ENCODE data around the gene RBMY1D. TPM values are rescaled to one million over a fixed set of nuclear protein-coding genes. Genes with fewer than 3 reads are reported as not detected.
"Not testable (repeated sequence)": the region's sequence is repeated elsewhere in the genome, so short reads cannot be mapped to it uniquely, and the experiment has no call there.

RBMY1D gene
- total RNA-seq (2014; rRNA removed; shearing (Covaris generic)), result not detected in 2 replicates
- not detected in 2 replicates for polyA plus RNA-seq (2016; fragmentation: Nextera tagmentation; extraction: Ambion mirVana)
- long read RNA-seq, result 0 reads

DNA sequence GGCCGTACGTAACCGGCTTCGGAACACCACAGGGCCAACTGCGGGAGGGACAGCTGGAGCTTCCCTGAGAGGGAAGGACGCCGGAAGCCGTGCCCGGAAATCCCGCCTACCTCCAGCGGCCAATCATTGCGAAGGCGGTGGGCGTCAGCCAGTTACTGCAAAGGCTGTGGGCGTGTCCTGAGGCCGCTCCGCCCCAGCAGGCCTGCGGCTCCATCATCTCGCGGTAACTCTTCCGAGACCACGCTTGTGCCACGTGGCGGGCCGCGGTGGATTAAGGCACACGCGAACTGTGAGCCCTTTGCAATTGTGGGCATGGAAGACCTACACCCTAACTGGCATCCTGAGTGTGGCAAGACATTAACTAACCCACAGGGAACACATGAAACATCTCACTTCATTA lies at the start of gene RBMY1D:
RBMY1D (minus strand) TSS at position 101 of the 400 bp plus-strand sequence. CDS start 2,013 bp downstream, outside the sequence.
- not testable (repeated sequence) for H4K20me1 ChIP-seq (replicated peaks; ENCODE audit: insufficient read depth); H3K9me2 ChIP-seq (ENCODE audit: insufficient read depth); H3K27ac Mint-ChIP-seq; ATAC-seq; H2AFZ ChIP-seq; H3K4me3 ChIP-seq; H3K4me3 Mint-ChIP-seq; H3K4me1 ChIP-seq (ENCODE audit: insufficient read depth); H3K9me3 Mint-ChIP-seq; H3K79me2 ChIP-seq (replicated peaks; ENCODE audit: insufficient read depth); H3K27me3 ChIP-seq (ENCODE audit: insufficient read depth); H3K4me2 ChIP-seq; H3K4me1 Mint-ChIP-seq; DNase-seq (ENCODE audit: low spot score); H3K36me3 Mint-ChIP-seq (ENCODE audit: low read depth); H3K27ac ChIP-seq (ENCODE audit: low read depth); H3K36me3 ChIP-seq (ENCODE audit: insufficient read depth); H3F3A ChIP-seq (replicated peaks; ENCODE audit: low read depth); H3K27me3 Mint-ChIP-seq (ENCODE audit: insufficient read depth, low read depth, poor library complexity)

DNA sequence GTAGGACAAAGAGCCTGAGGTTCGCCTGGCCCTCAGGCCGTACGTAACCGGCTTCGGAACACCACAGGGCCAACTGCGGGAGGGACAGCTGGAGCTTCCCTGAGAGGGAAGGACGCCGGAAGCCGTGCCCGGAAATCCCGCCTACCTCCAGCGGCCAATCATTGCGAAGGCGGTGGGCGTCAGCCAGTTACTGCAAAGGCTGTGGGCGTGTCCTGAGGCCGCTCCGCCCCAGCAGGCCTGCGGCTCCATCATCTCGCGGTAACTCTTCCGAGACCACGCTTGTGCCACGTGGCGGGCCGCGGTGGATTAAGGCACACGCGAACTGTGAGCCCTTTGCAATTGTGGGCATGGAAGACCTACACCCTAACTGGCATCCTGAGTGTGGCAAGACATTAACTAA lies 23.6 kb upstream of the RBMY1D start, which contains the start of gene RBMY1E:
RBMY1E (minus strand) TSS at position 101 of the 400 bp plus-strand sequence. CDS start 1,978 bp downstream, outside the sequence.
- not testable (repeated sequence) for H3K27ac Mint-ChIP-seq; H3K36me3 ChIP-seq (ENCODE audit: insufficient read depth); H3K79me2 ChIP-seq (replicated peaks; ENCODE audit: insufficient read depth); H3K4me1 Mint-ChIP-seq; H3K4me3 ChIP-seq; H3K36me3 Mint-ChIP-seq (ENCODE audit: low read depth); H3K27me3 ChIP-seq (ENCODE audit: insufficient read depth); ATAC-seq; H3K4me1 ChIP-seq (ENCODE audit: insufficient read depth); H4K20me1 ChIP-seq (replicated peaks; ENCODE audit: insufficient read depth); DNase-seq (ENCODE audit: low spot score); H3K27me3 Mint-ChIP-seq (ENCODE audit: insufficient read depth, low read depth, poor library complexity); H3F3A ChIP-seq (replicated peaks; ENCODE audit: low read depth); H3K9me3 Mint-ChIP-seq; H3K27ac ChIP-seq (ENCODE audit: low read depth); H2AFZ ChIP-seq; H3K9me2 ChIP-seq (ENCODE audit: insufficient read depth); H3K4me3 Mint-ChIP-seq; H3K4me2 ChIP-seq

DNA sequence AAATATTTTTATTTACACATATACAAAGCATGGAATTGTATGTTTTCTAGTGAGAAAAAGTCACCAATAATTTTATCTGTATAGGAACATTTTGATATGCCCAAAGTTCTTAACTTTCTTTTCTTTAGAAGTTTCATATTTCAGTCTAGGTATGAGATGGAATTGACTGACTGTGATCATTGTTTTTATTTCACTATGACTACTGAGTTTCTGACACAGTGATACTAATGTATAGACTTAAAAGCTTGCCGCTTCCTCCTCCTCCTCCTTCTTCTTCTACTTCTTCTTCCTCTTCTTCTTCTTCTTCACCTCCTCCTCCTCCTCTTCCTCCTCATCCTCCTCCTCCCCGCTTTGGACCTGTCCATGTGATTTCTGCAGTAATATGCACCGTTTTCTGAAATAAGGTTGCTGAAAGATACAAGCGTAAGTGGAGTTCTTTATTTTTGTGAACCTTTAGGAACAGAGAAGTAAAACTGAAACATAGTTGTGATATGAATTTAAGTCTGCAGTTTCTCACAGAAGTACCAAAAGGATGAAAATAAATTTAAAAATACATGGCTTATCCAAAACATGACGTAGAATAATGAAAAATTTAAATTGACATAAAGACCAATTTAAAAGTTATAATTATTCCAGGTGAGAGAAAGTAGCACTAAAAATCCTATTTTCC lies 24.8 kb downstream of the RBMY1D start:
- not testable (repeated sequence) for H3K27me3 Mint-ChIP-seq (ENCODE audit: insufficient read depth, low read depth, poor library complexity); H3K4me1 ChIP-seq (ENCODE audit: insufficient read depth); H3K79me2 ChIP-seq (replicated peaks; ENCODE audit: insufficient read depth); ATAC-seq; H3K27me3 ChIP-seq (ENCODE audit: insufficient read depth); H3F3A ChIP-seq (replicated peaks; ENCODE audit: low read depth); H3K27ac Mint-ChIP-seq; H4K20me1 ChIP-seq (replicated peaks; ENCODE audit: insufficient read depth); H3K4me3 ChIP-seq; H3K4me1 Mint-ChIP-seq; H3K9me3 Mint-ChIP-seq; DNase-seq (ENCODE audit: low spot score); H3K27ac ChIP-seq (ENCODE audit: low read depth); H3K36me3 Mint-ChIP-seq (ENCODE audit: low read depth); H3K4me3 Mint-ChIP-seq; H3K9me2 ChIP-seq (ENCODE audit: insufficient read depth); H2AFZ ChIP-seq; H3K4me2 ChIP-seq; H3K36me3 ChIP-seq (ENCODE audit: insufficient read depth)

DNA sequence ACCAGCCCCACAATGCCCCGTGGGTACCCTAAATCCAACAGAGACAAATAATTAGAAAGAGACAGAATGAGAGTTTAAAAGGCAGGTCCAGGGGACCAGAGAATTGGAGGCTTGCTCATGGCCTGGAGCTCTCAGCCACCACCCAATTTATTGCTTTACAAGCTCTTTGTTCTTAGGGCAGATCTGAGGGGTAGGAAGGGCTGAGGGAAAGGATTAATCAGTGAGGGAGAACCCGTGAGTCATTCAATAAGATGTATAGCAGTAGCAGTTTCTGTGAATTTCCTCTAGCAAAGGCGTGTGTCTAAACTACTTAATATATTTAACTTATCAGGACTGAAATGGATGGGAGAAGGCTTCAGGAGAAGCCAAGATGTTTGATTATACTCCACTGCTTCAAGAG lies 48.8 kb downstream of the RBMY1D start:
- DNase-seq (ENCODE audit: low spot score) (no peak), ATAC-seq (no peak)
- no peaks in the 10 kb centered on the region for H3K4me1 Mint-ChIP-seq
- no peak overlapping the region for H3K27ac ChIP-seq (ENCODE audit: low read depth)
- no peak overlapping the region for H3K4me3 ChIP-seq
- H3K4me1 ChIP-seq (ENCODE audit: insufficient read depth), result no peaks in the 10 kb centered on the region
- H3K27me3 Mint-ChIP-seq (ENCODE audit: insufficient read depth, low read depth, poor library complexity), result no peaks in the 10 kb centered on the region
- no peaks in the 10 kb centered on the region for H3K79me2 ChIP-seq (replicated peaks; ENCODE audit: insufficient read depth)
- no peaks in the 10 kb centered on the region for H3K9me2 ChIP-seq (ENCODE audit: insufficient read depth)
- peaks cover 93% of the 10 kb centered on the region for H3K9me3 Mint-ChIP-seq
- no peak overlapping the region for H2AFZ ChIP-seq
- H4K20me1 ChIP-seq (replicated peaks; ENCODE audit: insufficient read depth), result no peaks in the 10 kb centered on the region
- no peaks in the 10 kb centered on the region for H3F3A ChIP-seq (replicated peaks; ENCODE audit: low read depth)
- no peak overlapping the region for H3K4me2 ChIP-seq
- H3K27me3 ChIP-seq (ENCODE audit: insufficient read depth), result no peaks in the 10 kb centered on the region
- TF ChIP-seq ZNF331 (CRISPR knock-in tag; IDR thresholded peaks at IDR 0.05; ENCODE audit: low read depth) (no peak), NANOG (IDR thresholded peaks at IDR 0.05; ENCODE audit: borderline replicate concordance) (no peak)
- no peak overlapping the region for H3K4me3 Mint-ChIP-seq
- peaks cover 6% of the 10 kb centered on the region; the same call in 2 of the 3 replicates for H3K36me3 Mint-ChIP-seq (ENCODE audit: low read depth)
- H3K36me3 ChIP-seq (ENCODE audit: insufficient read depth), result no peaks in the 10 kb centered on the region
- no peak overlapping the region for H3K27ac Mint-ChIP-seq
